DND-41 (cell line): Measurements from ENCODE around the gene ASPSCR1.

Experiments used
- ATAC-seq: fragments of 200-7000 bp; cut with Tn5 transposase; 3 replicates; pipeline ENCODE4 v1.9.1; 2021; ENCODE audit warnings: low read depth; ENCODE audit not compliant: insufficient read depth
- DNase-seq: peaks from one replicate; pipeline ENCODE4 v3.0.0-alpha.2; 2020
- H2AFZ ChIP-seq: 2 replicates; pipeline ENCODE4 v1.6.0; 2012; ENCODE audit warnings: low read depth, low read length
- H3K27ac ChIP-seq: 2 replicates; pipeline ENCODE4 v1.5.1; 2012; ENCODE audit warnings: low read length, inconsistent platforms
- H3K27me3 ChIP-seq: fragments of 200-600 bp; sonication (generic); 2 replicates; pipeline ENCODE4 v1.6.0; 2012; ENCODE audit warnings: low read length, mild to moderate bottlenecking, inconsistent platforms; ENCODE audit not compliant: insufficient read depth, poor library complexity
- H3K36me3 ChIP-seq: 2 replicates; pipeline ENCODE4 v1.5.1; 2012; ENCODE audit warnings: low read length, inconsistent platforms; ENCODE audit not compliant: insufficient read depth
- H3K4me1 ChIP-seq: 2 replicates; pipeline ENCODE4 v1.5.1; 2012; ENCODE audit warnings: mild to moderate bottlenecking, low read length; ENCODE audit not compliant: insufficient read depth
- H3K4me2 ChIP-seq: 2 replicates; pipeline ENCODE4 v1.6.0; 2012; ENCODE audit warnings: mild to moderate bottlenecking, moderate library complexity, low read length, inconsistent platforms; ENCODE audit not compliant: insufficient read depth
- H3K4me3 ChIP-seq, 2 experiments: fragments of 200-600 bp in 1 of 2; shearing (Covaris generic) in 1 of 2; 2 replicates each; pipeline ENCODE4 v1.5.1; 2012 to 2016; ENCODE audit warnings: inconsistent platforms in 2 of 2, low read length in 2 of 2, mild to moderate bottlenecking in 2 of 2, low read depth in 1 of 2, moderate library complexity in 1 of 2
- H3K79me2 ChIP-seq: 2 replicates; pipeline ENCODE4 v1.6.0; 2012; ENCODE audit warnings: low read length, inconsistent platforms; ENCODE audit not compliant: insufficient read depth
- H3K9ac ChIP-seq: 2 replicates; pipeline ENCODE4 v1.6.0; 2012; ENCODE audit warnings: low read depth, mild to moderate bottlenecking, inconsistent platforms, low read length, moderate library complexity
- H3K9me3 ChIP-seq: 2 replicates; pipeline ENCODE4 v1.5.1; 2012; ENCODE audit warnings: low read length, moderate library complexity, mild to moderate bottlenecking, inconsistent platforms; ENCODE audit not compliant: insufficient read depth, severe bottlenecking
- H4K20me1 ChIP-seq: 2 replicates; pipeline ENCODE4 v1.6.0; 2012; ENCODE audit warnings: low read length; ENCODE audit not compliant: insufficient read depth
- CTCF ChIP-seq: IDR thresholded peaks from 2 replicates; pipeline ENCODE4 v1.5.1; 2012; ENCODE audit warnings: borderline replicate concordance, low read length, moderate library complexity, mild to moderate bottlenecking; ENCODE audit not compliant: poor library complexity, severe bottlenecking; ENCODE audit errors: extremely low read depth
- EZH2 ChIP-seq: IDR thresholded peaks from 3 replicates; pipeline ENCODE4 v1.6.1; 2012; ENCODE audit warnings: borderline replicate concordance, low read depth, mild to moderate bottlenecking, moderate library complexity, low read length, inconsistent platforms; ENCODE audit not compliant: severe bottlenecking

ASPSCR1 gene

DNA sequence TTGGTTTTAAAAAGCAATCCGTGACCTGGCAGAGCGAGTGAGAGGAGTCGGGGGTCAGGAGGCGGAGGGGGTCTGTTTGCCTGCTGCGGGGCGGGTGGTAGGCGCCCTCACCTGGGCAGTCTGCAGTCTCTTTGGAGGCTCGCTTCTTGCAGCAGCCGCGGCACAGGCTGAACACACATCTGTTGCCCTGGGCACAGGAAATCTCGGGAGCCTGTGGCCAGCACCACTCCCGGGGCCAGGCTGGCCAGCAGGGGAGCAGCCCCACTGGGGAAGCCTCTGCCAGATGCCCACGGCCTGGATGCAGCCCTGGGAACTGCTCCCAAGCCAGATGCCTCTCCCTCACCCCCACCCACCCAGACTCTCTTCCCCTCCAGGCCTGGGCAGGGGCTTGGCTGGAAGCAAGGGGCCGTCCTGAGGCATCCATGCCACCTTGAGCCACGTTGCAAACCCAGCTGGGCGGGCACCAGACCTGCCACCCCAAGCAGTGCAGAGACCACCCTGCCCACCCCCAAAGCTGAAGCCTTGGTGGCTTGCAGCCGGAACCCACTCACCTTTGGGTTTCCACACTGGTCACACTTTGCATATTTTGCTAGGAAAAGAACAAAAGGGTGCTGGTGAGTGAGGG lies 80.9 kb downstream of the ASPSCR1 start:
- Histone ChIP-seq H3K79me2 (peaks cover 19% of the 10 kb centered on the region), H3K4me3 (no peak overlapping the region), H3K27ac (no peak overlapping the region), H3K9ac (no peak overlapping the region), H2AFZ (no peak overlapping the region), H3K27me3 (no peaks in the 10 kb centered on the region), H3K36me3 (peaks cover 98% of the 10 kb centered on the region), H3K4me1 (peaks cover 32% of the 10 kb centered on the region), H3K9me3 (no peaks in the 10 kb centered on the region), H3K4me2 (no peak overlapping the region), H4K20me1 (peaks cover 68% of the 10 kb centered on the region)
- ATAC-seq (no peak), DNase-seq (peak; percentile 8)
- TF ChIP-seq EZH2 = no peak
- TF ChIP-seq CTCF = no peak

DNA sequence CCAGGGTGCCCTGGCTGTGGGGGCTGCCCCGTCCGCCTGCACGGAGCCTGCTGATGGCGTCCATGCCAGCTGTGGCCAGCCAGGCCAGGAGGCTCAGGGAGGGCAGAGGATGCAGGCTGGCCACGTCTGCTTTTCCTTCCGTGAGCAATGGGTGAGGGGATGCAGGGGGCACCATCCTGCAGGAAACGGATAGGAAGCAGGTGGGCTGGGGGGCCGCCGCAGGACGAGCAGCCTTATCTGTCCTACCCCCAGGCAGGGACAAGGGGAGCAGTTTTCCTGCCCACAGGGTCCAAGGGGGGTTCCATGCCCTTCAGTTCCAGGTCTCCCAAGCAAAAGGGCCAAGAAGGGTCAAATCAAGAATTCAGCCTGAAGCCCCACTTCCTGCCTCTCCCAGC lies 81.4 kb downstream of the ASPSCR1 start:
- Histone ChIP-seq H3K79me2 (peaks cover 19% of the 10 kb centered on the region), H3K9ac (no peak overlapping the region), H3K4me1 (peaks cover 32% of the 10 kb centered on the region), H3K27ac (no peak overlapping the region), H3K27me3 (no peaks in the 10 kb centered on the region), H4K20me1 (peaks cover 68% of the 10 kb centered on the region), H3K4me2 (no peak overlapping the region), H3K36me3 (peaks cover 98% of the 10 kb centered on the region), H3K4me3 (no peak overlapping the region), H2AFZ (no peak overlapping the region), H3K9me3 (no peaks in the 10 kb centered on the region)
- DNase-seq (no peak), ATAC-seq (no peak)
- TF ChIP-seq CTCF = no peak

GRCh38 chr17:82059272-82060000 lies 82.0 kb downstream of the ASPSCR1 start:
- no peak for TF ChIP-seq CTCF
- Histone ChIP-seq H3K4me2 (no peak overlapping the region), H3K79me2 (peaks cover 21% of the 10 kb centered on the region), H3K36me3 (peaks cover 98% of the 10 kb centered on the region), H2AFZ (no peak overlapping the region), H3K4me1 (peaks cover 32% of the 10 kb centered on the region), H3K27me3 (no peaks in the 10 kb centered on the region), H3K9me3 (no peaks in the 10 kb centered on the region), H3K9ac (no peak overlapping the region), H3K27ac (no peak overlapping the region), H4K20me1 (peaks cover 71% of the 10 kb centered on the region), H3K4me3 (no peak overlapping the region)
- ATAC-seq (no peak), DNase-seq (peak; percentile 8)
